Hepatocyte (in vitro differentiated cells): ENCODE measurements around the gene IFI44.

Source experiments
- EZH2 ChIP-seq: fragments of 200-600 bp; sonication (generic); IDR thresholded peaks from 2 replicates; pipeline ENCODE4 v1.6.1; 2016; ENCODE audit warnings: antibody characterized with exemption, mild to moderate bottlenecking, borderline replicate concordance
- EZH2phosphoT487 ChIP-seq: fragments of 200-600 bp; sonication (generic); IDR thresholded peaks from one replicate; pipeline ENCODE4 v1.6.1; 2018; ENCODE audit warnings: antibody characterized with exemption, mild to moderate bottlenecking, low read depth, moderate library complexity; ENCODE audit not compliant: unreplicated experiment, severe bottlenecking
- TF ChIP-seq, protein P1 (sequence below): fragments of 200-600 bp; sonication (generic); IDR thresholded peaks from 2 replicates; pipeline ENCODE4 v1.5.1; 2016; ENCODE audit warnings: antibody characterized with exemption, mild to moderate bottlenecking; ENCODE audit not compliant: poor library complexity

DNA sequence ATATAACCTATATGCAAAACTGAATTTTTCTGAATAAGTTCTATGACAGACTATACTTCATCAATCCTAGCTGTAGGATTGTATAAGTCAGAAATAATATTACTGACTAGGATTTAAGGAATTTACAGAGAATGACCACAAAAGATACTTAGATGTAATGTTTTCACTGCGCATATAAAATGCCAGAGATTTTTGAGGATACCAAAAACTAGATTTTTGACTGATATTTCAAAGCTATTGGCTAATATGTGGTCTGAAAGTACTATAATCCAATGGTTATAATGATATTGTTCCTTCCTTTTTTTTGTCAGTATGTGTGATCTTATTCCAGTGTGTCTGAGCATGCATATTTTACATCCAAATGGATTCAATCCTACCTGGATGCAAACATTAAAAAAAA lies 46.4 kb upstream of the IFI44 start:
- TF ChIP-seq, protein P1, sequence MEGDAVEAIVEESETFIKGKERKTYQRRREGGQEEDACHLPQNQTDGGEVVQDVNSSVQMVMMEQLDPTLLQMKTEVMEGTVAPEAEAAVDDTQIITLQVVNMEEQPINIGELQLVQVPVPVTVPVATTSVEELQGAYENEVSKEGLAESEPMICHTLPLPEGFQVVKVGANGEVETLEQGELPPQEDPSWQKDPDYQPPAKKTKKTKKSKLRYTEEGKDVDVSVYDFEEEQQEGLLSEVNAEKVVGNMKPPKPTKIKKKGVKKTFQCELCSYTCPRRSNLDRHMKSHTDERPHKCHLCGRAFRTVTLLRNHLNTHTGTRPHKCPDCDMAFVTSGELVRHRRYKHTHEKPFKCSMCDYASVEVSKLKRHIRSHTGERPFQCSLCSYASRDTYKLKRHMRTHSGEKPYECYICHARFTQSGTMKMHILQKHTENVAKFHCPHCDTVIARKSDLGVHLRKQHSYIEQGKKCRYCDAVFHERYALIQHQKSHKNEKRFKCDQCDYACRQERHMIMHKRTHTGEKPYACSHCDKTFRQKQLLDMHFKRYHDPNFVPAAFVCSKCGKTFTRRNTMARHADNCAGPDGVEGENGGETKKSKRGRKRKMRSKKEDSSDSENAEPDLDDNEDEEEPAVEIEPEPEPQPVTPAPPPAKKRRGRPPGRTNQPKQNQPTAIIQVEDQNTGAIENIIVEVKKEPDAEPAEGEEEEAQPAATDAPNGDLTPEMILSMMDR = no peak
- no peak for TF ChIP-seq EZH2
- no peak for TF ChIP-seq EZH2phosphoT487
